Measurements from ENCODE around the gene PLEK.

PLEK gene

GRCh38 chr2:68384485-68385107 lies 19.5 kb downstream of the PLEK start:
- no peak for FAIRE-seq
- no peak for TF ChIP-seq CTCF (IDR thresholded peaks at IDR 0.05; ENCODE audit: insufficient read depth, missing control alignments)
- DNase-seq (ENCODE audit: insufficient read length, low spot score) = no peak

- no peak for TF ChIP-seq CTCF (IDR thresholded peaks at IDR 0.05; ENCODE audit: insufficient read depth, missing control alignments)
- FAIRE-seq (no peak), DNase-seq (ENCODE audit: insufficient read length, low spot score) (no peak)
Observed at GRCh38 chr2:68385220-68385906, 20.3 kb downstream of the PLEK start.

GRCh38 chr2:68385907-68386287 lies 20.8 kb downstream of the PLEK start:
- FAIRE-seq (no peak), DNase-seq (ENCODE audit: insufficient read length, low spot score) (no peak)
- TF ChIP-seq CTCF (IDR thresholded peaks at IDR 0.05; ENCODE audit: insufficient read depth, missing control alignments) = no peak

GRCh38 chr2:68386365-68386764 lies 21.3 kb downstream of the PLEK start:
- no peak for TF ChIP-seq CTCF (IDR thresholded peaks at IDR 0.05; ENCODE audit: insufficient read depth, missing control alignments)
- DNase-seq (ENCODE audit: insufficient read length, low spot score) (no peak), FAIRE-seq (no peak)

- DNase-seq (ENCODE audit: insufficient read length, low spot score) (no peak), FAIRE-seq (no peak)
- no peak for TF ChIP-seq CTCF (IDR thresholded peaks at IDR 0.05; ENCODE audit: insufficient read depth, missing control alignments)
Observed at GRCh38 chr2:68387408-68388350, 22.6 kb downstream of the PLEK start.

GRCh38 chr2:68388358-68388757 lies 23.3 kb downstream of the PLEK start:
- no peak for TF ChIP-seq CTCF (IDR thresholded peaks at IDR 0.05; ENCODE audit: insufficient read depth, missing control alignments)
- DNase-seq (ENCODE audit: insufficient read length, low spot score) (no peak), FAIRE-seq (no peak)

Data from D721Med (cell line).